ENCODE measurements around the gene BCL2L15.
"Not testable (repeated sequence)": the region's sequence is repeated elsewhere in the genome, so short reads cannot be mapped to it uniquely, and the experiment has no call there.

BCL2L15 gene

GRCh38 chr1:113871597-113872113 is 15.7 kb downstream of the BCL2L15 start, which contains the start of gene PTPN22:
Gene PTPN22 (minus strand): TSS chr1:113871712.
- DNase-seq (ENCODE audit: low read depth, low spot score), result peak; percentile 68

GRCh38 chr1:113870778-113871177 is 16.6 kb downstream of the BCL2L15 start:
- DNase-seq (ENCODE audit: low read depth, low spot score), result no peak

- DNase-seq (ENCODE audit: low read depth, low spot score), result no peak
These were observed 18.8 kb downstream of the BCL2L15 start for GRCh38 chr1:113868387-113869083.

GRCh38 chr1:113861641-113862040 is 25.7 kb downstream of the BCL2L15 start:
- DNase-seq (ENCODE audit: low read depth, low spot score), result no peak

- no peak for DNase-seq (ENCODE audit: low read depth, low spot score)
These were observed 26.5 kb downstream of the BCL2L15 start for GRCh38 chr1:113860891-113861290.

- DNase-seq (ENCODE audit: low read depth, low spot score), result no peak
These were observed 27.8 kb downstream of the BCL2L15 start for GRCh38 chr1:113859478-113860175.

GRCh38 chr1:113858982-113859381 is 28.4 kb downstream of the BCL2L15 start:
- no peak for DNase-seq (ENCODE audit: low read depth, low spot score)

GRCh38 chr1:113858418-113858817 is 29.0 kb downstream of the BCL2L15 start:
- no peak for DNase-seq (ENCODE audit: low read depth, low spot score)

- DNase-seq (ENCODE audit: low read depth, low spot score), result no peak
These were observed 29.6 kb downstream of the BCL2L15 start for GRCh38 chr1:113857776-113858175.

GRCh38 chr1:113856401-113856790 is 31.0 kb downstream of the BCL2L15 start:
- DNase-seq (ENCODE audit: low read depth, low spot score), result no peak

GRCh38 chr1:113855630-113856400 is 31.6 kb downstream of the BCL2L15 start:
- no peak for DNase-seq (ENCODE audit: low read depth, low spot score)

- no peak for DNase-seq (ENCODE audit: low read depth, low spot score)
These were observed 33.1 kb downstream of the BCL2L15 start for GRCh38 chr1:113854234-113854633.

GRCh38 chr1:113852694-113853093 is 34.7 kb downstream of the BCL2L15 start:
- DNase-seq (ENCODE audit: low read depth, low spot score), result not testable (repeated sequence)

GRCh38 chr1:113850127-113850796 is 37.1 kb downstream of the BCL2L15 start:
- no peak for DNase-seq (ENCODE audit: low read depth, low spot score)

GRCh38 chr1:113849072-113849471 is 38.3 kb downstream of the BCL2L15 start:
- DNase-seq (ENCODE audit: low read depth, low spot score), result no peak

- DNase-seq (ENCODE audit: low read depth, low spot score), result no peak
These were observed 40.9 kb downstream of the BCL2L15 start for GRCh38 chr1:113846391-113847035.

- DNase-seq (ENCODE audit: low read depth, low spot score), result no peak
These were observed 50.8 kb downstream of the BCL2L15 start for GRCh38 chr1:113836534-113836933.

GRCh38 chr1:113835686-113836290 is 51.6 kb downstream of the BCL2L15 start:
- DNase-seq (ENCODE audit: low read depth, low spot score), result no peak

- no peak for DNase-seq (ENCODE audit: low read depth, low spot score)
These were observed 52.7 kb downstream of the BCL2L15 start for GRCh38 chr1:113834716-113835115.

Measured in activated CD4-positive, CD25-positive, alpha-beta regulatory T cell treated with anti-CD3 and anti-CD28 coated beads, Interleukin-2, amount 50 U/mL, for 16 hours (primary cell).